Fibroblast of lung (primary cell): Measurements from ENCODE around the gene DIPK1B. TPM values are rescaled to one million over a fixed set of nuclear protein-coding genes. Genes with fewer than 3 reads are reported as not detected.
"Not testable (repeated sequence)": the region's sequence is repeated elsewhere in the genome, so short reads cannot be mapped to it uniquely, and the experiment has no call there.

Experiments used
- DNase-seq, 2 donors: peaks; one replicate each; pipeline versions ENCODE4 v3.0.0 to v3.0.0-alpha.2; 2010; ENCODE audit warnings: low read depth in 2 of 2
- H2AFZ ChIP-seq: 2 replicates; pipeline ENCODE4 v1.5.1; 2012; ENCODE audit warnings: low read length, control low read depth, inconsistent platforms
- H3K27ac ChIP-seq: 2 replicates; pipeline ENCODE4 v1.5.1; 2011; ENCODE audit warnings: low read length, control low read depth; ENCODE audit not compliant: insufficient read depth
- H3K27me3 ChIP-seq: 2 replicates; pipeline ENCODE4 v1.5.1; 2011; ENCODE audit warnings: mild to moderate bottlenecking, low read length; ENCODE audit not compliant: control insufficient read depth, insufficient read depth
- H3K36me3 ChIP-seq: 2 replicates; pipeline ENCODE4 v1.5.1; 2011; ENCODE audit warnings: low read length; ENCODE audit not compliant: control insufficient read depth, insufficient read depth
- H3K4me1 ChIP-seq: 2 replicates; pipeline ENCODE4 v1.5.1; 2011; ENCODE audit warnings: low read length; ENCODE audit not compliant: control insufficient read depth, insufficient read depth; ENCODE audit errors: extremely low read depth
- H3K4me2 ChIP-seq: 2 replicates; pipeline ENCODE4 v1.5.1; 2011; ENCODE audit warnings: low read length, control low read depth; ENCODE audit not compliant: insufficient read depth; ENCODE audit errors: extremely low read depth
- H3K4me3 ChIP-seq, 4 experiments: fragments of 200-600 bp in 1 of 4; sonication (generic) in 1 of 4; replicated peaks in 1 of 4; 2 replicates each; pipeline ENCODE4 v1.5.1; 2011 to 2016; ENCODE audit warnings: low read length in 4 of 4, low read depth in 3 of 4, mild to moderate bottlenecking in 3 of 4, control low read depth in 2 of 4, inconsistent platforms in 1 of 4, mixed read lengths in 1 of 4; ENCODE audit not compliant: insufficient read depth in 1 of 4; ENCODE audit errors: control extremely low read depth in 1 of 4
- H3K79me2 ChIP-seq: 2 replicates; pipeline ENCODE4 v1.5.1; 2012; ENCODE audit warnings: mild to moderate bottlenecking, low read length, inconsistent platforms; ENCODE audit not compliant: control insufficient read depth, insufficient read depth
- H3K9ac ChIP-seq: 2 replicates; pipeline ENCODE4 v1.5.1; 2011; ENCODE audit warnings: mild to moderate bottlenecking, low read length, control low read depth; ENCODE audit not compliant: insufficient read depth
- H3K9me3 ChIP-seq: 2 replicates; pipeline ENCODE4 v1.5.1; 2012; ENCODE audit warnings: low read depth, low read length; ENCODE audit not compliant: control insufficient read depth, insufficient read depth
- H4K20me1 ChIP-seq: 2 replicates; pipeline ENCODE4 v1.5.1; 2011; ENCODE audit warnings: low read length; ENCODE audit not compliant: control insufficient read depth, insufficient read depth; ENCODE audit errors: extremely low read depth
- CTCF ChIP-seq, 2 donors: IDR thresholded peaks in 1 of 2; conservative IDR thresholded peaks in 1 of 2; 1 replicate in 1 of 2; 2 replicates in 1 of 2; pipeline ENCODE4 v1.5.1; 2011 to 2012; ENCODE audit warnings: low read length in 2 of 2, control low read depth in 1 of 2, inconsistent platforms in 1 of 2, low read depth in 1 of 2, mild to moderate bottlenecking in 1 of 2
- EZH2 ChIP-seq: IDR thresholded peaks from 2 replicates; pipeline ENCODE4 v1.5.1; 2012; ENCODE audit warnings: low read length, control low read depth, mild to moderate bottlenecking; ENCODE audit errors: missing control alignments
- polyA plus RNA-seq, 2 donors: library from polyadenylated mRNA; depleted of rRNA in 1 of 2; stranded (reverse) in 1 of 2; unstranded in 1 of 2; fragments of >200 nt; gene quantifications; 2 replicates each; pipeline ENCODE4 v1.2.1, GENCODE V29; 2011 to 2012; ENCODE audit warnings: missing spikeins in 1 of 2
- total RNA-seq: library from RNA; depleted of rRNA; stranded (reverse); fragments of >200 nt; gene quantifications from 2 replicates; pipeline ENCODE4 v1.2.1, GENCODE V29; 2014

Gene DIPK1B
- total and polyA plus RNA-seq, 2 donors (not counting 1 experiment from before 2014, with no cell fraction given): 0.16 to 0.33 TPM

GRCh38 chr9:136765041-136765440 lies 52.7 kb downstream of the DIPK1B start:
- Histone ChIP-seq H3K27me3 (peaks cover 8% of the 10 kb centered on the region), H3K4me3 (no peak overlapping the region), H3K36me3 (no peaks in the 10 kb centered on the region), H3K9me3 (no peaks in the 10 kb centered on the region), H3K4me1 (no peaks in the 10 kb centered on the region), H3K27ac (no peak overlapping the region), H3K79me2 (no peaks in the 10 kb centered on the region), H3K4me2 (no peak overlapping the region), H3K9ac (no peak overlapping the region), H2AFZ (no peak overlapping the region), H4K20me1 (no peaks in the 10 kb centered on the region)
- TF ChIP-seq CTCF (conservative IDR thresholded peaks at IDR 0.05 in 1 of 2, IDR thresholded peaks at IDR 0.05 in 1 of 2; ENCODE audit: low read depth in 1 of 2, low read length in 2 of 2) (no peak), EZH2 (no peak)
- DNase-seq: no peak

- H3K4me1 ChIP-seq, H3K9ac ChIP-seq, H3K36me3 ChIP-seq, H3K27ac ChIP-seq, H3K79me2 ChIP-seq, H2AFZ ChIP-seq, H3K4me3 ChIP-seq, DNase-seq, H4K20me1 ChIP-seq, H3K9me3 ChIP-seq, H3K4me2 ChIP-seq, H3K27me3 ChIP-seq: not testable (repeated sequence)
Observed at GRCh38 chr9:136765745-136766409, 53.5 kb downstream of the DIPK1B start.

- H3K4me1 ChIP-seq, H3K9ac ChIP-seq, H3K4me3 ChIP-seq, H3K36me3 ChIP-seq, H2AFZ ChIP-seq, H4K20me1 ChIP-seq, H3K79me2 ChIP-seq, H3K9me3 ChIP-seq, H3K27me3 ChIP-seq, H3K4me2 ChIP-seq, H3K27ac ChIP-seq: not testable (repeated sequence)
- DNase-seq: peak; percentile 38
- TF ChIP-seq CTCF (conservative IDR thresholded peaks at IDR 0.05 in 1 of 2, IDR thresholded peaks at IDR 0.05 in 1 of 2; ENCODE audit: low read depth in 1 of 2, low read length in 2 of 2): peak; percentile 18 to 31
Observed at GRCh38 chr9:136766410-136767120, 54.2 kb downstream of the DIPK1B start.
